ENCODE results near the gene SBK3.
"Not testable (repeated sequence)": the region's sequence is repeated elsewhere in the genome, so short reads cannot be mapped to it uniquely, and the experiment has no call there.

The SBK3 gene

GRCh38 chr19:55502197-55502952, 43.0 kb downstream of the SBK3 start:
- peaks cover 25% of the 10 kb centered on the region for H3K27me3 Mint-ChIP-seq
- H3K4me3 Mint-ChIP-seq, result no peak overlapping the region
- H3K27ac Mint-ChIP-seq, result no peak overlapping the region
- H3K4me1 Mint-ChIP-seq, result peaks cover 18% of the 10 kb centered on the region
- CTCF ChIA-PET, result interaction anchor here (1.0 to 3.7 kb wide), 2 partner anchors 57 to 361 kb away, joined by 3 to 27 read pairs; no protein-coding TSS in a partner anchor
- H3K9me3 Mint-ChIP-seq, result peaks cover 8% of the 10 kb centered on the region
- H3K36me3 Mint-ChIP-seq, result peaks cover 5% of the 10 kb centered on the region
- no peak for DNase-seq

GRCh38 chr19:55500368-55500952, 44.9 kb downstream of the SBK3 start:
- peaks cover 5% of the 10 kb centered on the region for H3K36me3 Mint-ChIP-seq
- H3K9me3 Mint-ChIP-seq, result peaks cover 8% of the 10 kb centered on the region
- H3K27me3 Mint-ChIP-seq, result peaks cover 36% of the 10 kb centered on the region
- H3K4me3 Mint-ChIP-seq, result no peak overlapping the region
- no peak overlapping the region for H3K27ac Mint-ChIP-seq
- DNase-seq, result no peak
- H3K4me1 Mint-ChIP-seq, result peaks cover 18% of the 10 kb centered on the region
- CTCF ChIA-PET, result interaction anchor here (1.2 to 1.5 kb wide), 2 partner anchors 33 to 359 kb away, joined by 3 to 4 read pairs; no protein-coding TSS in a partner anchor

- Mint-ChIP-seq H3K27ac (no peak overlapping the region), H3K36me3 (peaks cover 2% of the 10 kb centered on the region), H3K4me1 (peaks cover 9% of the 10 kb centered on the region), H3K9me3 (peaks cover 7% of the 10 kb centered on the region), H3K4me3 (no peak overlapping the region), H3K27me3 (peaks cover 40% of the 10 kb centered on the region)
- no peak for DNase-seq
- CTCF ChIA-PET, result no interaction called here
Measured at GRCh38 chr19:55498246-55498840, 47.0 kb downstream of the SBK3 start.

GRCh38 chr19:55497763-55498162, 47.6 kb downstream of the SBK3 start:
- Mint-ChIP-seq H3K9me3 (peaks cover 4% of the 10 kb centered on the region), H3K4me3 (no peak overlapping the region), H3K4me1 (peaks cover 5% of the 10 kb centered on the region), H3K27ac (no peak overlapping the region), H3K36me3 (peaks cover 2% of the 10 kb centered on the region), H3K27me3 (peaks cover 41% of the 10 kb centered on the region)
- CTCF ChIA-PET, result no interaction called here
- DNase-seq, result no peak

- H3K36me3 Mint-ChIP-seq, H3K4me3 Mint-ChIP-seq, H3K27ac Mint-ChIP-seq, DNase-seq, H3K9me3 Mint-ChIP-seq, CTCF ChIA-PET, H3K4me1 Mint-ChIP-seq: not testable (repeated sequence)
- peaks cover 45% of the 10 kb centered on the region for H3K27me3 Mint-ChIP-seq
Measured at GRCh38 chr19:55496820-55497219, 48.5 kb downstream of the SBK3 start.

GRCh38 chr19:55495646-55496349, 49.5 kb downstream of the SBK3 start:
- peaks cover 52% of the 10 kb centered on the region for H3K27me3 Mint-ChIP-seq
- DNase-seq, result no peak
- H3K27ac Mint-ChIP-seq, result no peak overlapping the region
- H3K4me3 Mint-ChIP-seq, result no peak overlapping the region
- CTCF ChIA-PET, result interaction anchor here (1.8 kb wide), 1 partner anchor 8 kb away, joined by 11 read pairs; no protein-coding TSS in a partner anchor
- H3K4me1 Mint-ChIP-seq, result no peaks in the 10 kb centered on the region
- no peaks in the 10 kb centered on the region for H3K36me3 Mint-ChIP-seq
- no peaks in the 10 kb centered on the region for H3K9me3 Mint-ChIP-seq

GRCh38 chr19:55494172-55494761, 51.1 kb downstream of the SBK3 start:
- no peak overlapping the region for H3K27ac Mint-ChIP-seq
- no peak for DNase-seq
- H3K4me3 Mint-ChIP-seq, result no peak overlapping the region
- no peaks in the 10 kb centered on the region for H3K9me3 Mint-ChIP-seq
- no peaks in the 10 kb centered on the region for H3K4me1 Mint-ChIP-seq
- CTCF ChIA-PET, result interaction anchor here (1.8 kb wide), 1 partner anchor 10 kb away, joined by 11 read pairs; no protein-coding TSS in a partner anchor
- H3K36me3 Mint-ChIP-seq, result no peaks in the 10 kb centered on the region
- H3K27me3 Mint-ChIP-seq, result peaks cover 67% of the 10 kb centered on the region

- Mint-ChIP-seq H3K27me3 (peaks cover 71% of the 10 kb centered on the region), H3K36me3 (no peaks in the 10 kb centered on the region), H3K9me3 (no peaks in the 10 kb centered on the region), H3K4me1 (no peaks in the 10 kb centered on the region), H3K4me3 (no peak overlapping the region), H3K27ac (no peak overlapping the region)
- DNase-seq, result no peak
- CTCF ChIA-PET, result no interaction called here
Measured at GRCh38 chr19:55493645-55494171, 51.6 kb downstream of the SBK3 start.

- CTCF ChIA-PET, result interaction anchor here (3.2 kb wide), 1 partner anchor 11 kb away, joined by 12 read pairs; no protein-coding TSS in a partner anchor
- H3K27me3 Mint-ChIP-seq, result peaks cover 75% of the 10 kb centered on the region
- no peaks in the 10 kb centered on the region for H3K36me3 Mint-ChIP-seq
- H3K9me3 Mint-ChIP-seq, result no peaks in the 10 kb centered on the region
- no peaks in the 10 kb centered on the region for H3K4me1 Mint-ChIP-seq
- no peak overlapping the region for H3K27ac Mint-ChIP-seq
- DNase-seq, result no peak
- H3K4me3 Mint-ChIP-seq, result no peak overlapping the region
Measured at GRCh38 chr19:55493052-55493644, 52.2 kb downstream of the SBK3 start.

- H3K4me3 Mint-ChIP-seq, result no peak overlapping the region
- CTCF ChIA-PET, result interaction anchor here (0.9 to 3.2 kb wide), 2 partner anchors 12 to 31 kb away, joined by 3 to 12 read pairs; no protein-coding TSS in a partner anchor
- no peaks in the 10 kb centered on the region for H3K4me1 Mint-ChIP-seq
- DNase-seq, result no peak
- no peak overlapping the region for H3K27ac Mint-ChIP-seq
- H3K27me3 Mint-ChIP-seq, result peaks cover 75% of the 10 kb centered on the region
- H3K9me3 Mint-ChIP-seq, result no peaks in the 10 kb centered on the region
- no peaks in the 10 kb centered on the region for H3K36me3 Mint-ChIP-seq
Measured at GRCh38 chr19:55492362-55492944, 52.9 kb downstream of the SBK3 start.

GRCh38 chr19:55491546-55492360, 53.6 kb downstream of the SBK3 start:
- no peak for DNase-seq
- Mint-ChIP-seq H3K27ac (no peak overlapping the region), H3K9me3 (no peaks in the 10 kb centered on the region), H3K27me3 (peaks cover 79% of the 10 kb centered on the region), H3K4me1 (no peaks in the 10 kb centered on the region), H3K36me3 (no peaks in the 10 kb centered on the region), H3K4me3 (no peak overlapping the region)
- CTCF ChIA-PET, result interaction anchor here (0.9 to 3.2 kb wide), 2 partner anchors 12 to 30 kb away, joined by 3 to 12 read pairs; no protein-coding TSS in a partner anchor

Data from activated naive CD4-positive, alpha-beta T cell treated with anti-CD3 and anti-CD28 coated beads, Interleukin-2, amount 10 ng/mL, durations not matched to agents 7 days and 5 days (primary cell).